ENCODE results near the gene ARHGEF38. TPM values are rescaled to one million over a fixed set of nuclear protein-coding genes. Genes with fewer than 3 reads are reported as not detected.

The ARHGEF38 gene
- total RNA-seq, 1 experiment from 2014 or later: not detected

- intact Hi-C loops (cut with micrococcal nuclease): no loop called here
- Mint-ChIP-seq H3K4me3 (ENCODE audit: unreplicated experiment) (no peak overlapping the region), H3K9me3 (ENCODE audit: unreplicated experiment) (no peaks in the 10 kb centered on the region), H3K27me3 (ENCODE audit: insufficient read depth, unreplicated experiment) (no peaks in the 10 kb centered on the region), H3K4me1 (ENCODE audit: insufficient read depth, unreplicated experiment) (peaks cover 5% of the 10 kb centered on the region), H3K36me3 (ENCODE audit: insufficient read depth, unreplicated experiment) (no peaks in the 10 kb centered on the region), H3K27ac (ENCODE audit: low read depth, unreplicated experiment) (no peak overlapping the region)
- DNase-seq (ENCODE audit: unreplicated experiment): no peak
- BruUV-seq (replicated peaks): no TSS peak
- ChIA-PET POLR2A (no interaction called here), CTCF (interaction anchor here (0.6 to 0.7 kb wide), 3 partner anchors 12 to 94 kb away, joined by 3 to 4 read pairs (median 3); no protein-coding TSS in a partner anchor)
- TF ChIP-seq CTCF (IDR thresholded peaks at IDR 0.05; ENCODE audit: unreplicated experiment): no peak
These were observed 34.4 kb downstream of the ARHGEF38 start for GRCh38 chr4:105586638-105587328.

- CTCF ChIA-PET: interaction anchor here (0.5 to 0.8 kb wide), 3 partner anchors 16 to 66 kb away, joined by 3 to 5 read pairs (median 4); no protein-coding TSS in a partner anchor
- no TSS peak for BruUV-seq (replicated peaks)
- TF ChIP-seq CTCF (IDR thresholded peaks at IDR 0.05; ENCODE audit: unreplicated experiment): no peak
- POLR2A ChIA-PET: no interaction called here
- no peak for DNase-seq (ENCODE audit: unreplicated experiment)
- Mint-ChIP-seq H3K4me1 (ENCODE audit: insufficient read depth, unreplicated experiment) (peaks cover 5% of the 10 kb centered on the region), H3K27me3 (ENCODE audit: insufficient read depth, unreplicated experiment) (no peaks in the 10 kb centered on the region), H3K9me3 (ENCODE audit: unreplicated experiment) (no peaks in the 10 kb centered on the region), H3K36me3 (ENCODE audit: insufficient read depth, unreplicated experiment) (no peaks in the 10 kb centered on the region), H3K4me3 (ENCODE audit: unreplicated experiment) (no peak overlapping the region), H3K27ac (ENCODE audit: low read depth, unreplicated experiment) (no peak overlapping the region)
- intact Hi-C loops (cut with micrococcal nuclease): no loop called here
These were observed 35.4 kb downstream of the ARHGEF38 start for GRCh38 chr4:105587841-105588240.

GRCh38 chr4:105588252-105588651 is 35.8 kb downstream of the ARHGEF38 start:
- ChIA-PET CTCF (interaction anchor here (0.5 to 0.8 kb wide), 3 partner anchors 15 to 67 kb away, joined by 3 to 5 read pairs (median 4); no protein-coding TSS in a partner anchor), POLR2A (no interaction called here)
- no peaks in the 10 kb centered on the region for H3K36me3 Mint-ChIP-seq (ENCODE audit: insufficient read depth, unreplicated experiment)
- no peaks in the 10 kb centered on the region for H3K9me3 Mint-ChIP-seq (ENCODE audit: unreplicated experiment)
- intact Hi-C loops (cut with micrococcal nuclease): no loop called here
- peaks cover 5% of the 10 kb centered on the region for H3K4me1 Mint-ChIP-seq (ENCODE audit: insufficient read depth, unreplicated experiment)
- no peak for TF ChIP-seq CTCF (IDR thresholded peaks at IDR 0.05; ENCODE audit: unreplicated experiment)
- no peak overlapping the region for H3K4me3 Mint-ChIP-seq (ENCODE audit: unreplicated experiment)
- no peak overlapping the region for H3K27ac Mint-ChIP-seq (ENCODE audit: low read depth, unreplicated experiment)
- H3K27me3 Mint-ChIP-seq (ENCODE audit: insufficient read depth, unreplicated experiment): no peaks in the 10 kb centered on the region
- DNase-seq (ENCODE audit: unreplicated experiment): no peak
- no TSS peak for BruUV-seq (replicated peaks)

GRCh38 chr4:105591573-105591972 is 39.2 kb downstream of the ARHGEF38 start:
- no peak for DNase-seq (ENCODE audit: unreplicated experiment)
- ChIA-PET CTCF (interaction anchor here (0.7 kb wide), 1 partner anchor 42 kb away, joined by 3 read pairs; no protein-coding TSS in a partner anchor), POLR2A (no interaction called here)
- Mint-ChIP-seq H3K4me3 (ENCODE audit: unreplicated experiment) (no peak overlapping the region), H3K27me3 (ENCODE audit: insufficient read depth, unreplicated experiment) (no peaks in the 10 kb centered on the region), H3K4me1 (ENCODE audit: insufficient read depth, unreplicated experiment) (peaks cover 5% of the 10 kb centered on the region), H3K36me3 (ENCODE audit: insufficient read depth, unreplicated experiment) (no peaks in the 10 kb centered on the region), H3K27ac (ENCODE audit: low read depth, unreplicated experiment) (no peak overlapping the region), H3K9me3 (ENCODE audit: unreplicated experiment) (no peaks in the 10 kb centered on the region)
- no peak for TF ChIP-seq CTCF (IDR thresholded peaks at IDR 0.05; ENCODE audit: unreplicated experiment)
- intact Hi-C loops (cut with micrococcal nuclease): no loop called here
- no TSS peak for BruUV-seq (replicated peaks)

Data from MCF 10A (cell line).